ENCODE measurements around the gene ADGRG3.
"Not testable (repeated sequence)": the region's sequence is repeated elsewhere in the genome, so short reads cannot be mapped to it uniquely, and the experiment has no call there.

Gene ADGRG3

GRCh38 chr16:57724531-57724930, 56.4 kb downstream of the ADGRG3 start:
- DNase-seq: no peak

- DNase-seq: no peak
These were observed 57.0 kb downstream of the ADGRG3 start for GRCh38 chr16:57725151-57725550.

- no peak for DNase-seq
These were observed 57.4 kb downstream of the ADGRG3 start for GRCh38 chr16:57725554-57725953.

- DNase-seq: no peak
These were observed 57.9 kb downstream of the ADGRG3 start for GRCh38 chr16:57725976-57726375.

GRCh38 chr16:57726433-57726947, 58.4 kb downstream of the ADGRG3 start:
- no peak for DNase-seq

GRCh38 chr16:57727610-57728009, 59.5 kb downstream of the ADGRG3 start:
- no peak for DNase-seq

GRCh38 chr16:57728336-57729181, 60.5 kb downstream of the ADGRG3 start:
- no peak for DNase-seq

- DNase-seq: no peak
These were observed 61.0 kb downstream of the ADGRG3 start for GRCh38 chr16:57729182-57729484.

GRCh38 chr16:57729852-57730251, 61.7 kb downstream of the ADGRG3 start:
- DNase-seq: not testable (repeated sequence)

- DNase-seq: no peak
These were observed 62.9 kb downstream of the ADGRG3 start for GRCh38 chr16:57730771-57731730.

- no peak for DNase-seq
These were observed 63.9 kb downstream of the ADGRG3 start for GRCh38 chr16:57732037-57732436.

GRCh38 chr16:57732714-57733113, 64.6 kb downstream of the ADGRG3 start:
- no peak for DNase-seq

GRCh38 chr16:57734308-57734924, 66.3 kb downstream of the ADGRG3 start:
- DNase-seq: no peak

- peak; percentile 99 for DNase-seq
These were observed 67.0 kb downstream of the ADGRG3 start for GRCh38 chr16:57734925-57735754.

- peak; percentile 11 for DNase-seq
These were observed 67.8 kb downstream of the ADGRG3 start, which contains the start of gene KATNB1 for GRCh38 chr16:57735755-57736418. KATNB1 (plus strand) TSS chr16:57735770; CDS start chr16:57737244, 1,474 bp downstream.

- peak; percentile 61 for DNase-seq
These were observed 68.6 kb downstream of the ADGRG3 start for GRCh38 chr16:57736419-57737351.

- DNase-seq: no peak
These were observed 70.7 kb downstream of the ADGRG3 start for GRCh38 chr16:57738844-57739243.
